Duodenal mucosa (tissue), 2 donors: ENCODE results near the gene ZPR1.
A peak's percentile ranks its signal among the peaks of the same experiment; 100 is the strongest.
"Not testable (repeated sequence)": the region's sequence is repeated elsewhere in the genome, so short reads cannot be mapped to it uniquely, and the experiment has no call there.

Experiments used
- H3K27ac ChIP-seq: one replicate; pipeline ENCODE4 v1.7.0; 2013; ENCODE audit warnings: low read depth, low read length
- H3K27me3 ChIP-seq, 2 donors: one replicate each; pipeline ENCODE4 v1.7.0; 2013; ENCODE audit warnings: low read length in 2 of 2, control low read depth in 1 of 2; ENCODE audit not compliant: insufficient read depth in 2 of 2, control insufficient read depth in 1 of 2
- H3K36me3 ChIP-seq, 2 donors: one replicate each; pipeline ENCODE4 v1.7.0; 2013; ENCODE audit warnings: low read length in 2 of 2, control low read depth in 1 of 2; ENCODE audit not compliant: insufficient read depth in 2 of 2, control insufficient read depth in 1 of 2
- H3K4me1 ChIP-seq, 2 donors: one replicate each; pipeline ENCODE4 v1.7.0; 2013; ENCODE audit warnings: low read length in 2 of 2, control low read depth in 1 of 2; ENCODE audit not compliant: insufficient read depth in 2 of 2, control insufficient read depth in 1 of 2
- H3K4me3 ChIP-seq, 2 donors: one replicate each; pipeline ENCODE4 v1.7.0; 2013; ENCODE audit warnings: low read length in 2 of 2, low read depth in 1 of 2
- H3K9ac ChIP-seq, 2 donors: one replicate each; pipeline ENCODE4 v1.7.0; 2013; ENCODE audit warnings: low read length in 2 of 2, low read depth in 1 of 2
- H3K9me3 ChIP-seq, 2 donors: one replicate each; pipeline ENCODE4 v1.7.0; 2013; ENCODE audit warnings: low read length in 2 of 2, control low read depth in 1 of 2; ENCODE audit not compliant: control insufficient read depth in 1 of 2

Gene ZPR1

GRCh38 chr11:116807601-116808261 is 19.9 kb upstream of the ZPR1 start:
- H3K27me3 ChIP-seq, result no peaks in the 10 kb centered on the region
- no peaks in the 10 kb centered on the region for H3K36me3 ChIP-seq
- no peaks in the 10 kb centered on the region for H3K9me3 ChIP-seq
- no peak overlapping the region for H3K9ac ChIP-seq
- peak overlapping the region; percentile 69 for H3K27ac ChIP-seq
- H3K4me3 ChIP-seq, result no peak overlapping the region
- peaks cover 16 to 20% of the 10 kb centered on the region in 2 donors for H3K4me1 ChIP-seq

- Histone ChIP-seq H3K4me3 (no peak overlapping the region), H3K9me3 (no peaks in the 10 kb centered on the region), H3K27ac (no peak overlapping the region), H3K36me3 (no peaks in the 10 kb centered on the region), H3K4me1 (peaks cover 15 to 20% of the 10 kb centered on the region in 2 donors), H3K9ac (no peak overlapping the region), H3K27me3 (no peaks in the 10 kb centered on the region)
Observed at GRCh38 chr11:116804001-116804400, 16.2 kb upstream of the ZPR1 start.

DNA sequence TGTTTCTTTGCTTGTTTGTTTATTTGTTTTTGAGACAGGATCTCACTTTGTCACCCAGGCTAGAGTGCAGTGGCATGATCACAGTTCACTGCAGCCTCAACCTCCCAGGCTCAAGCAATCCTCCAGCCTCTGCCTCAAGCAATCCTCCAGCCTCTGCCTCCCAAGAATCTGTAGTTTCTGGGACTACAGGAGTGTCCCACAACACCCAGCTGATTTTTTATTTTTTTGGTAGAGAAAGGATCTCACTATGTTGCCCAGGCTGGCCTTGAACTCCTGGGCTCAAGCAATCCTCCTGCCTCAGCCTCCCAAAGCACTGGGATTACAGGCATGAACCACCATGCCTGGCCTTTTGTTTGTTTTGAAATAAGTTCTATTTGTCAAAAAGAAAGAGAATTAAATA is 13.8 kb upstream of the ZPR1 start:
- not testable (repeated sequence) for H3K27me3 ChIP-seq, H3K4me3 ChIP-seq, H3K4me1 ChIP-seq, H3K27ac ChIP-seq, H3K9ac ChIP-seq, H3K36me3 ChIP-seq, H3K9me3 ChIP-seq

GRCh38 chr11:116800610-116801009 is 12.8 kb upstream of the ZPR1 start:
- Histone ChIP-seq H3K36me3 (no peaks in the 10 kb centered on the region), H3K4me3 (no peak overlapping the region), H3K27me3 (no peaks in the 10 kb centered on the region), H3K27ac (no peak overlapping the region), H3K9ac (no peak overlapping the region), H3K4me1 (peaks cover 0 to 3% of the 10 kb centered on the region in 2 donors), H3K9me3 (no peaks in the 10 kb centered on the region)

- no peaks in the 10 kb centered on the region for H3K27me3 ChIP-seq
- no peak overlapping the region for H3K4me3 ChIP-seq
- H3K4me1 ChIP-seq, result peaks cover 0 to 3% of the 10 kb centered on the region in 2 donors
- H3K9me3 ChIP-seq, result no peaks in the 10 kb centered on the region
- no peak overlapping the region for H3K9ac ChIP-seq
- H3K27ac ChIP-seq, result no peak overlapping the region
- H3K36me3 ChIP-seq, result no peaks in the 10 kb centered on the region
Observed at GRCh38 chr11:116798368-116798767, 10.5 kb upstream of the ZPR1 start.

- H3K36me3 ChIP-seq, result no peaks in the 10 kb centered on the region
- H3K4me3 ChIP-seq, result no peak overlapping the region
- no peak overlapping the region for H3K27ac ChIP-seq
- H3K9ac ChIP-seq, result no peak overlapping the region
- peaks cover 0 to 3% of the 10 kb centered on the region in 2 donors for H3K4me1 ChIP-seq
- H3K27me3 ChIP-seq, result no peaks in the 10 kb centered on the region
- H3K9me3 ChIP-seq, result no peaks in the 10 kb centered on the region
Observed at GRCh38 chr11:116797816-116798215, 10.0 kb upstream of the ZPR1 start.

DNA sequence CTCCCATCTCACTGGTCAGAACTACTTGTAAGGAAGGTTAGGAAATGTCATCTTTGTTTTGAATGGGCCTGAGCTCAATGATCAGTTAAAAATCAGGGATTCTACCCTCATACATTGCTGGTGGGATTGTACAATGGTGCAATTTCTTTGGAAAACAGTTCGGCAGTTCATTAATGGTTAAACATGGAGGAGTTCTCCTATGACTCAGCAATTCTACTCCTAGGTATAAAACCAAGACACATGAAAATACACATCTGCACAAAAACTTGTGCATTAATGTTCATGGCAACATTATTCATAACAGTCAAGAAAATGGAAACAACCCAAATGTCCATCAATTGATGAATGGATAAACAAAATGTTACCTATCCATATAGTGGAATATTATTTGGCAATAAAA is 8.7 kb upstream of the ZPR1 start:
- H3K27me3 ChIP-seq, result no peaks in the 10 kb centered on the region
- H3K27ac ChIP-seq, result no peak overlapping the region

DNA sequence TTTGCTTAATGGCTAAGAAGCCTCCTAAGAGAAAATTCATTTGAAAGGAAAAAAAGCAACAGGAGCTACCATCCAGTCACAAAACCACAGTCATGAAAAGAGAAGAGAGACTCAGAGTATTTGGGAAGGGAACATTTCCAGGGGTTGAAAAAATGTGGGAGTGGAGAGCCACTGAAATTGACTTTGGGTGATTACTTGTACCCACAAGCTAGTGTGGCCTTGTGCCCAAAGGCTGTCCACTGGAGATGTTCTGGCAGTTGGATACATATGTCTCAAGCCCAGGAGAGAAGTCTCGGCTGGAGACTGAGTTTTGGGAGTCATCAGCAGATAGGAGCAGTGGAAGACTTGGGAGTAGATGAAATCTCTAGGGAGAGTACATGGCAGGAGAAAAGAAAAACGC is 7.0 kb upstream of the ZPR1 start:
- no peaks in the 10 kb centered on the region for H3K9me3 ChIP-seq
- H3K4me1 ChIP-seq, result peaks cover 10 to 14% of the 10 kb centered on the region in 2 donors
- H3K27ac ChIP-seq, result no peak overlapping the region
- H3K9ac ChIP-seq, result no peak overlapping the region
- H3K4me3 ChIP-seq, result no peak overlapping the region
- H3K36me3 ChIP-seq, result no peaks in the 10 kb centered on the region
- no peaks in the 10 kb centered on the region for H3K27me3 ChIP-seq

More for the DNA sequence above, 8.7 kb upstream of the ZPR1 start:
- H3K4me1 ChIP-seq, result peaks cover 4 to 7% of the 10 kb centered on the region in 2 donors
- H3K9me3 ChIP-seq, result no peaks in the 10 kb centered on the region
- H3K9ac ChIP-seq, result no peak overlapping the region
- H3K4me3 ChIP-seq, result no peak overlapping the region
- H3K36me3 ChIP-seq, result no peaks in the 10 kb centered on the region

DNA sequence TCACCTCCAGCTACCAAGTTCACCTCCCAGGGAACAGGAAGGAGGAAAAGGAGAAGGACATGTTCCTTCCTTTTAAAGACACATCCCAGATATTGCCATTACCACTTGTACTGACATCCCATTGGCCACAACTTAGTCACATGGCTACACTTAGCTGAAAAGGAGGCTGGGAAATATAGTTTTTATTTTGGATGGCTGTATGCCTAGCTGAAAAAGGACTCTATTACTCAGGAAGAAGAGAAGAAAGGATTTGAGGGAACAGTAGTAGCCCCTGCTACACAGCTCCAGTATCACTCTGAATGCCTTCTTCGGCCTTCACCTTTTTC is 5.9 kb upstream of the ZPR1 start:
- Histone ChIP-seq H3K9me3 (no peaks in the 10 kb centered on the region), H3K9ac (no peak overlapping the region), H3K36me3 (no peaks in the 10 kb centered on the region), H3K4me1 (peaks cover 11 to 16% of the 10 kb centered on the region in 2 donors), H3K27ac (no peak overlapping the region), H3K4me3 (no peak overlapping the region), H3K27me3 (no peaks in the 10 kb centered on the region)

DNA sequence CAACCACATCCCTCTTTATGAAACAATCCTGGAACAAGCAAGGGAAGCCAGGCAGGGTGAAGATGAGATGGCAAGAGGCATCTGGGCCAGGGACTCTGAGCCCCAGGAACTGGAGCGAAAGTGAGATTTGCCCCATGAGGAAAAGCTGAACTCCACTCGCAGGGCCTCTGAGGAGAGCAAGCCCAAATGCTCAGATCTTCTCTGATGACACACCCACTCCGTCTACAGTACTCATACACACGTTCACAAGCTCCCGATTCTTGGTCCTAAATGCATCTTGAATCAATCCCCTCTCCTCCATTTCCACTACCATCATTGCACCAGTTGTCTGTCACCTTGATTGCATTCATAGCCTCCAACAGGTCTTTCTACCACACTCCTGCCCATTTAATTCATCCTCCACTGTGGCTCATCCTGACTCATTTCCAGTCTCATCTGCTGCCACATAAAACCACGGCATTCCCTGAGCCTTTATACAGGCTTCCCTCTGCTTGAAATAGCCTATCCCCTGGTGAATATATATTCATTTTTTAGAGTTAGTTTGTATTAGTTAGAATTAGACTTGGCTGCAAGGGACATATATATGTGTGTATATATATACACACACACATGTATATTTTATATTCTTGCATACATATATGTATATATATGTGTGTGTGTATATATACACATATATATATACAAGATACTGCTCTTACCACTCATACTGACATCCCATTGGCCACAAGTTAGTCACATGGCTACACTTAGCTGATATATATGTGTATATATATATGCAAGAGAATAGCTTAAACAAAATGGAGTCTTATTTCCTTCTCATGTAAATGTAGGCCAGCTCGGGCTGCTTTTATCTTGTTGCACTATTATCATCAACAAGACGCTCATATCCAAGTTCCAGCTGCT is 5.3 kb upstream of the ZPR1 start:
- H3K27me3 ChIP-seq, result no peaks in the 10 kb centered on the region
- peaks cover 17 to 21% of the 10 kb centered on the region in 2 donors for H3K4me1 ChIP-seq
- no peak overlapping the region for H3K9ac ChIP-seq
- H3K36me3 ChIP-seq, result no peaks in the 10 kb centered on the region
- H3K27ac ChIP-seq, result no peak overlapping the region
- no peaks in the 10 kb centered on the region for H3K9me3 ChIP-seq
- no peak overlapping the region for H3K4me3 ChIP-seq
